SHP77 (cell line): Measurements from ENCODE around the gene RHOJ.
A peak's percentile ranks its signal among the peaks of the same experiment; 100 is the strongest.
"Not testable (repeated sequence)": the region's sequence is repeated elsewhere in the genome, so short reads cannot be mapped to it uniquely, and the experiment has no call there.

Experiments
- DNase-seq, 2 experiments: peaks; one replicate each; lab custom pipeline; 2025; lab: John Stamatoyannopoulos, UW

Gene RHOJ

DNA sequence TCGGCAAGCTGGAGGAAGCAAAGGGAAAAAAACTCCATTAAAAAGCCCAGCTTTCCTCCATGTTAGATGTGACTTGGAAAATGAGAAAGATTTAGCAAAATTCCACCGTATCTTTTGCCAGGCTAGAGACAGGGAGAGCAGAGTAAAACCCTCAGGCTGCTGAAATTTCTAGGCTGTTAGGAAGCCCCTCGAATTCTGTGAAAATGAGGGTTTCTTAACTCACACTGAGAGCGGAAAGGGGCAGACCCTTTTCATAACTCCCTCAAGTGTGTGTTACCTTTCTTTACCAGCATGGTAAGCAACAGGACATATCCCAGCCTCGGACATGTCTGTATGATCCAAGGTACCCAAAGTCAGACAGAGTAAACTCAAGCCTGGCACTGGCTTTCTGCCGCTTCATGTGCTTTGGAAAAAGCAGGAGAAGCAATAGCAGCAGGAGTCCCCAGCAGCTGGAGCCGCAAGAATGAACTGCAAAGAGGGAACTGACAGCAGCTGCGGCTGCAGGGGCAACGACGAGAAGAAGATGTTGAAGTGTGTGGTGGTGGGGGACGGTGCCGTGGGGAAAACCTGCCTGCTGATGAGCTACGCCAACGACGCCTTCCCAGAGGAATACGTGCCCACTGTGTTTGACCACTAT lies at the start of gene RHOJ:
Gene RHOJ, plus strand, starts transcription at position 37 of the 637 bp plus-strand sequence. Its CDS starts 427 bp downstream, at position 464.
- DNase-seq: peak in 1 of 2 experiments; percentile 10

DNA sequence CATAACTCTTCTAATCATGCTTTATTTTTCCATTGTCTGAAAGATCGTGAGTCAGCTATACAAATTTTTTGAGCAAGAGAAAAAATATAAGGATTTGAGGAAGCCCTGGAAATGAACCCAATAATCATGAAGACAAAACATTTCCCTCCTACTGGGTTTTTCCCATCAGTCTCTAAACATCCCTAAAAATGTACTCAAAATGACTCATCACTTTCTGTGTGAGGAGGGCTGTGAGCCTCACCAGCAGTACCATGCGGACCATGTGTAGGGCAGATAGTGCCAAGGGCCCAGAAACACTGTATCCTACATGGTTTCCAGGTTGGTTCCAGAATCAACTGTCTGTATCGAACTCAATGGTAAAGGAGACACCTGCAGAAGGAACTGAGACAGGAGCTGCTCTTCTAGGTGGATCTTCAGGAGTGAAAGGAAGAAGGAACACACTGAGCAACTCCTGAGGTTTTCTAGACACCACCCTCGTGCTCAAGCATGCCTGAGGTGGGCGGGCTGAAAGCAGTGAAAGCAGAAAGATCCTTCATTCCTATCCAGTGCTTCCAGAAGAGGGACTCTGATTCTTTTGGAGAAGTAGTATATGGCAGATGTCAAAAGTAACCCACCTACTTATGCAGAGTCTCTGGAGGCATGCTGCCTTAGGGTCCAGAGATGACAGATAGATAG lies 48.6 kb upstream of the RHOJ start:
- no peak for DNase-seq

- no peak for DNase-seq
These were observed 47.0 kb upstream of the RHOJ start for GRCh38 chr14:63157195-63157594.

GRCh38 chr14:63163306-63163705 lies 40.9 kb upstream of the RHOJ start:
- DNase-seq: no peak

- DNase-seq: no peak
These were observed 40.0 kb upstream of the RHOJ start for GRCh38 chr14:63164108-63164683.

DNA sequence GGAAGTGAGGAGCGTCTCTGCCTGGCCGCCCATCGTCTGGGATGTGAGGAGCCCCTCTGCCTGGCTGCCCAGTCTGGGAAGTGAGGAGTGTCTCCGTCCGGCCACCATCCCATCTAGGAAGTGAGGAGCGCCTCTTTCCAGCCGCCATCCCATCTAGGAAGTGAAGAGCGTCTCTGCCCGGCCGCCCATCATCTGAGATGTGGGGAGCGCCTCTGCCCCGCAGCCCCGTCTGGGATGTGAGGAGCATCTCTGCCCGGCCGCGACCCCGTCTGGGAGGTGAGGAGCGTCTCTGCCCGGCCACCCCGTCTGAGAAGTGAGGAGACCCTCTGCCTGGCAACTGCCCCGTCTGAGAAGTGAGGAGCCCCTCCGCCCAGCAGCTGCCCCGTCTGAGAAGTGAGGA lies 39.0 kb upstream of the RHOJ start:
- DNase-seq: not testable (repeated sequence)

- no peak for DNase-seq
These were observed 37.2 kb upstream of the RHOJ start for GRCh38 chr14:63167044-63167443.

DNA sequence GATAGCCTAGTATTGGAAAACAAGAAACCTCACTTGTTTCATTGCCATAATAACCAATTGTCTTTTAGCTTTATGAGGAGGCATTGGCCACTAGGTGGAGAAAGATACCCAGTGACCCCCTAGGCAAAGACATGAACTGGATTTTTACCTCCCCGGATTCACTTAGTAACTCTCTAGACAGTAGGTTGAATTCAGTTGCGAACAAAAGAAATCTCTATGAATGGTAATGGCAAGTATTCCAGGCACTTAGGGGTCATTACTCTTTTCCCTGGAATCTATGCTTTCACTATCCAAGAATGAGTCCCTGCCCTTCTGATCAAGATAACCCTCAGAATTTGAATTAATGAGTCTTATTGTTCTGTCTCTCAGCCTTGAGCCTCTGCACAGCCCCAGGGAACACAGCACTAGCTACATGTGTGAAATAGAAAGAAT lies 29.5 kb upstream of the RHOJ start:
- DNase-seq: peak; percentile 19 to 50

DNA sequence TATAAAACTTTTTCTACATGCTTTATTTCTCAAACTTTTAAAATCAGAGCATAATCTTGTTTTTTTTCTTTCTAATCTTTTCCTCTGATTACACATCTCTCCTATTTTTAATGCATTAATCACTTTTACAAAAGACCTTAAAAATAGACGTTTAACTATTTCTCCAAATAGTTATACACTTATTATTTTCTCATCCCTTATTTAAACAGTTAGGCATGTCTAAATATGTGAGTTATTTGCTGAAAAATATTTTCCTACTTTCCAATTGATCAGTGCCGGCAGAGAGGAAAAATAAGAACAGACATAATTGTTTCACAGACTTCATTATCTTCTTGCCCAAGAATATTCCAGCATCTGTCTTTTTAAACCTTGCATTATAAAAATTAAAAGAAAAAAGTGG lies 28.7 kb upstream of the RHOJ start:
- DNase-seq: no peak

DNA sequence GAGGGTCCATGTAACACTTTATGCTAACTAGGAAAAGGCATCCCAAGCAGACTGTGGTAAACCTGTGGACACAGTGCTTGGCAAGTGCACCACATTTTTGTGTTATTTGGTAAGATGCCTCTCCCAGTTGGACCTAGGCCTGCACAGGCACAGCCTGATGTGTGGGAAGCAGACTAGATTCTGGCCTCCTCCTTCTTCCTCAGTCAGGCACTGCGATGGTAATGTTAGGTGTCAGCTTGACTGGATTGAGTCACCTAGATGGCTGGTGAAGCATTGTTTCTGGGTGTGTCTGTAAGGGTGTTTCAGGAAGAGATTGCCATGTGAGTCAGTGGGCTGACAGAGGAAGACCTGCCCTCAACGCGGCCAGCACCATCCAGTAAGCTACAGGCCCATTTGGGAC lies 25.3 kb upstream of the RHOJ start:
- no peak for DNase-seq

DNA sequence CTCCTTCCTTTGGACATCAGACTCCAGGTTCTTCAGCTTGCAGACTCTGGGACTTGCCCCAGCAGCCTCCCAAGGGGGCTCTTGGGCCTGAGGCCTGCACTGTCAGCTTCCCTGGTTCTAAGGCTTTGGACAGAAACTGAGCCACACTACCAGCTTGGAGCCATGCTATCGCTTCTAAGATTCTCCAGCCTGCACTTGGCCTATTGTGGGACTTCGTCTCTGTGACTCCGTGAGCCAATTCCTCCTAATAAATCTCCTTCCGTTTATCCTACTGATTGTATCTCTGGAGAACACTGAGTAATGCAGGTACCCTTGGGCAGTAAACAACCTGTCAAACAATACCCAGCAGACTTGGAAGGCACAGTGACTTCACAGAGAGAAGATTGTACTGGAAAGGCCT lies 24.9 kb upstream of the RHOJ start:
- no peak for DNase-seq

DNA sequence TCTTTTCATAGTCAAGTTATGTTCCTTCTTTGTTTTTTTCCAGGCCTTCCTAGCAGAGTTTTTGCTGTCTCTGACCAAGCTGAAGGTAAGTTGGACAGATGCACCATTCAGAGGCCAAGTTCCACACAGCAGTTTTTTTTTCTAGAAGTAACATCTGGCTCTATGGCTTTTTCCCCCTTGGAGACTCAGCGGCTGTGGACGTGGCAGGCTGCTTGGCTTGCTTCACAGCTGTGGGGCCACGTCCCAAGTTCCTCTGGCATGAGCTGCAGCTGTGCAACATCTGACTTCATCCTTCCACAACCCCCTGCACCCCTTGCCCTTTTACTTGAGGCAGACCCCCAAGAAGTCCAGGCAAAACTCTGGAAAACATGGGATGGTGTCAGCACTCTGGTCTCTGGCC lies 24.2 kb upstream of the RHOJ start:
- no peak for DNase-seq

DNA sequence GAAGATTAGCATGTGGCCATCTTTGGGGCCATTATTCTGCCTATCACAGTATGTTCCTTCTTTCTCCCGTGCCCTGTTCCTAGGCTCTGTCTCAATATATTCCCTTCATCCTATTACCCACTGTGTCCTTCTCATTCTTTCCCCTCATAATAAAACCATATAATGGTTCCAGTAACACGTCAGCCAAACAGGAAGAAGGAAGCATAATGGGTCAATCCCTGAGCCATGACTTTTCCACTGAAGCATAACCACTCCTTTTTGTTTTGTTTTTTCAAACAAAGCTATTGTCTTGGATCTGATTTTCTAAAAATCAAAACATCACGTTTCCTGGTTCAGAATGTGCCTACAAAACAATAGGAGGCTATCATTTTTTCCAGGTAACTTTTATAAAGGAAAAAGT lies 21.3 kb upstream of the RHOJ start:
- no peak for DNase-seq

DNA sequence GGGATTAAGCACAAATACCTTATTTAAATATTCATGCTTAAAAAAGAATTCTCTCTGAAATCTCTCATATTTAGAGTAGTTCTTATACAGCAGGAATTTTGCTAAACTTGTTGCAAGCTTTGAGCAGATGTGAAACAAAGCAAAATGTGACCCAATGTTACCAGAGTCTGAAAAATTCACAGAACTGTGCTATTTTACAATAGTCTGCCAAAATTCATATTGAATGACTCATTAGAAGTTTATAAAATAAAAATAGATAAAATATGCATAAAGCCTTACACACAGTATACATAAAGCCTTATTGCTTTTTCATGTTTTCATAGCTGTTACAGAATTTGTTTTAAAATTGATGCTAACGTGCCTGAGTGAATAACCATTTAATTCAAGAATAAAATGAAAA lies 17.8 kb upstream of the RHOJ start:
- no peak for DNase-seq

DNA sequence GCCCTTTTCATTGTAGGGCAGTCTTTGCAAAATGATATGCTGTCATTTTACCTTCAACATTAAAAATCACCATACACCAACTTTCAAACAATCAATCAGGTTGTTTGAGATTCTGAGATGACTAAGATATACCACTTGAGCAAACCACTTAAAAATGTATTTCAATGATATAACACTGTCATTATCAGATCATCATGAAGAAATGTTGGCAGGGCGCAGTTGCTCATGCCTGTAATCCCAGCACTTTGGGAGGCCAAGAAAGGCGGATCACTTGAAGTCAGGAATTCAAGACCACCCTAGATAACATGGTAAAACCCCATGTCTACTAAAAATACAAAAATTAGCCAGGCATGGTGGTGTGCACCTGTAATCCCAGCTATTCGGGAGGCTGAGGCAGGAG lies 13.0 kb upstream of the RHOJ start:
- no peak for DNase-seq

- no peak for DNase-seq
These were observed 12.2 kb upstream of the RHOJ start for GRCh38 chr14:63192085-63192484.

DNA sequence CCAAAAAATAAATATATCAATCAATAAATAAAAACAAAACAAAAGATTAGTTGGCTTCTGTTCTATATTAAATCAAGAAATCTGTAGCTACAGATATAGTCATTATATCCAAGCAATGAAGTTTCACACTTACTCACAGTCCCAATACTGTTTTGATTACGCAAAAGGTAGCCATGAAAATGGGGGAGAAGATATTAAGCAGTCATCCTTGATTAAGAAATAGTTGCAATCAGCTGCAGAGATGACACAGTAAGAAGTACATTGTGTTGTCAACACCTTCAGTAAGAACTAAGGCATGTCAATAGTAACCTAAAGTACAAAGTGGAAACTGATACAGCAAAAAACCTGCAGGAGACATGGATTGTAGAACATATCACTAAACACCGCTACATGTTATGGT lies 11.0 kb upstream of the RHOJ start:
- no peak for DNase-seq

DNA sequence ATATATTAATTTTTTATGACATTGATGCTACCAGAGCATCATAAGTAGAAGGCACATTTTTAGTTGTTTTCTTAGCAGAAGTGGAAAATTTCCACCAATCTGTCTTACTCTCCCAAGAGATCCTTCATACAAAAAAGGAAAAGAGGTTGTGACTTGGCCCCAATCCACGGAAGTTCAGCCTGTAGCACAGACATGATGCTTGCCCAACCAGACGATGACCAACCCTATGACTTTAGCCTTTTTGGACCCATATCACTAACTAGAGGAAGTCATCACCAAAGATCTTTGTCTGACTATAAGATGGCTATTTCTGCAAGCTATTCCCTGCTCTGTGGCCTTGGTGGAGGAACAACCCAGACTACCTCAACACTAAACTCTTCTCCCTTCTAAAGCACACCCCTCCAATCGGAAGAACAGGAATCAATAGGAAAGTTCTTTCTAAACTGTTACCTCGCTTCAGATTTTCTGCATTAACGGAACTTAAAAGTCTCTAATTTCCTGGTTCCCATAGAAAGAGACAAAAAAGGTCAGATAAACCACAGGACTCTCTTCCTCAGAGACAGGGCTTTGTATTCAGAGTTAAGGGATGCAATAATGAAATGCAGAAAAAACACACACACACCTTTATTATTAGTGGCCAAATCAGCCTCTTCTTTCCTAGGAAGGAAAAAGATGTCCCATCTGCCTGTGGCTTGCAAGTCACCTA lies 4.1 kb upstream of the RHOJ start:
- DNase-seq: no peak

DNA sequence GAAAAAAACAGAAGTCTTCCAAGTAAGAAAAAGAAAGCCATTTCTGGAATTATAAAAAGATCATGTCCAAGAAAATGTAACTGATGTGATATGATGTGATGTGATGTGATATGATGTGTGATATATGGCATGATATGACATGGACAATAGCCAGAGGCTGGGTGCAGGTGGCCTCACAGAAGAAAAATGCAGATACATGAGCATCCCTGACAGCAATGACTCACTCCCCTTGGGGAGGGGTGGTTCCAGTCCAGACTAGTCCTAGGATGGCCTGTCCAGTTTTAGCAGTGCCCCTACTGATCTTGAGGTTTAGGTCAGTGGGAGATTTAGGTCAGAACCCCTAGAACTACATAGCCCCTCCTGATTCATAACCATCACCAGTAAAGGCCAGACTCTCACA lies 3.5 kb upstream of the RHOJ start:
- DNase-seq: no peak

- no peak for DNase-seq
These were observed 1.2 kb upstream of the RHOJ start for GRCh38 chr14:63203015-63203414.

DNA sequence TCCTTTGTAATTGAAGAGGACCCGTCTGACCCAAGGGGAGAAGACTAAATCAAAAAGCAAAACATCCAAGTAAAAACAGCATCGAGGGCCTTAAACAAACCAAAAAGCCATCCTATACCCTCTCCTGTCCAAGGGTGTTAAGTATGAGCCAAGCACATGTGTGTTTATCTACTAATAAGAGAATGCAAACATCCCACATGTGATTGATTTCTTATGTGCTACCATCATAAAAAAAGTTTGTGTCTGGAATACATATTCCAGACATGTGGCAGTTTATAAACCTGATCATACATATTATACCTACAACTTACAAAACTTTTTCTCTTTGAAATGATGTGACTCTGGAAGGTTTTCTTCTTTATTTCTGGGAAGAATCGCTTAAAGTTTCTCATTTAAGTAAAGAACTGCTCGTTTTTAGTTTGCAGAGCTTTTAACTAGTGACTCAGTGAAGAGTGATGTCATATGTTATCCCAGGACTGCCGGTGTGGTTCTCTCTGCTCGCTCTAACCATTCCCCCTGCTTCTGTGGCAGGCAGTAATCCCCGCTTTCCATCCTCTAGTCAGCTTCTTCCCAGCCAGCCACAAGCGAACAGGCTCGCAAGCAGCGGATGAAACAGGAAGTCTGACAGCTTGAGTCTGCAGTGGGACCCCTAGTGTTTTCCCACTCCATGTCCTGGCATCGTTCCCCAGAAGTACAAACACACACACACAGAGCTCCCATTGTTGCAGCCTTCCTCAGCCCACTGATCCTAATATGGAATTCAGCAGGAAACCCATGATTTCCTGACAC lies 431 bp upstream of the RHOJ start:
- DNase-seq: peak; percentile 47 to 51

DNA sequence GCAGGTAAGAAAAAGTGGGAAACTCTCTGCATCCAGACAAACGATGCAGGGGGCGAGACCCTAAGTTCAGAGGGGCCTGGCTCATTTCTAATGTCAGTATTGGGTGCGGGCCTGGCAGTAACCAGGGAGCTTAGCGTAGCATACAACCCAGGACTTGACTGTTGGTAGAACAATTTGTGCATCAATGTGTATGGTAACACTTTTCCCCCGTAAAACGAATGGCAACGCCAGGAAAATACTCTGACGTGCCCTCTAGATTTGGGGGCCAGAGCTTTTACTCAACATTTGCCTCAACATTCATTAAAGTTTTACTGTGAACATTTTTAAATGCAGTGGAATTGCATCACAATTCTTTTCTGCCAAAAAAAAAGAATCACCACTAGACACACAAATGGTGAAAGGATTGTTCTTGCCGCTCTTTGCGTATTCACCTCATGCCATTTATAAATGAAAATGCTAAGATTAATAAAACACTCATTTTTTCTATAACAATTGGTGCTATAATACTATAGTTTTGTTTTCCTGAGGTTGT lies 867 bp downstream of the RHOJ start:
- peak in 1 of 2 experiments; percentile 10 for DNase-seq
